M059J (cell line): ENCODE results near the gene ANKRD13D. TPM values are rescaled to one million over a fixed set of nuclear protein-coding genes. Genes with fewer than 3 reads are reported as not detected.

Source experiments
- DNase-seq: peaks from one replicate; pipeline ENCODE4 v3.0.0-alpha.2; 2012; ENCODE audit warnings: low read depth
- total RNA-seq: library from RNA; depleted of rRNA; stranded (reverse); fragments of >200 nt; shearing (Covaris generic); gene quantifications from 2 replicates; pipeline ENCODE4 v1.2.3, GENCODE V29; 2014

ANKRD13D gene
- total RNA-seq, 1 experiment from 2014 or later = 14.9 TPM

DNA sequence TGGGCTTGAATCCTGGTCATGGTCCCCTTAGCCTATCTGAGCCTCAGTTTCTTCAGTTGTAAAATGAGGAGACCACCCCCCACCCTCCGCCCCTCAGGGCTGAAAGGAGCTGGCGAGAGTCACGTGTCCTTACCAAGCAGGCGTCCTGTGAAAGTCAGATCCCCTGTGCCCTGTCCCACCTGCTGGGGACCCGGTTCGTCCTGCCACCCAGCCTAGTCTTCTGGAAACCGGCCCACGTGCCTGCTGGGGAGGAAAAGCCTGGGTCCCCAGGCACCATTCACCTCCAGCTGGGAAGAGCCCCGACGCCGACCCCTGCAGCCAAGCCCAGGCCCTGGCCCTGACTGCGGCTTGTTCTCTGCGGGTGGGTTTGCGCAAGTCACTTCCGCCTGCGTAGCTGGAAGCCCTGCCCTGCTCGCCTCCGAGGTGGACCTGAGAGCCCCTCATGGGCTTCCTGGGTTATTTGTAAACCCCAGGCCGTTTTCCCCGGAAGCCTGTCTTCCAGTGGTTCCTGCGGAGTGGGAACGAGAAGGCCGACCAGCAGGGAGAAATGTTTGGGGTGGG lies 13.5 kb downstream of the ANKRD13D start:
- DNase-seq = no peak

DNA sequence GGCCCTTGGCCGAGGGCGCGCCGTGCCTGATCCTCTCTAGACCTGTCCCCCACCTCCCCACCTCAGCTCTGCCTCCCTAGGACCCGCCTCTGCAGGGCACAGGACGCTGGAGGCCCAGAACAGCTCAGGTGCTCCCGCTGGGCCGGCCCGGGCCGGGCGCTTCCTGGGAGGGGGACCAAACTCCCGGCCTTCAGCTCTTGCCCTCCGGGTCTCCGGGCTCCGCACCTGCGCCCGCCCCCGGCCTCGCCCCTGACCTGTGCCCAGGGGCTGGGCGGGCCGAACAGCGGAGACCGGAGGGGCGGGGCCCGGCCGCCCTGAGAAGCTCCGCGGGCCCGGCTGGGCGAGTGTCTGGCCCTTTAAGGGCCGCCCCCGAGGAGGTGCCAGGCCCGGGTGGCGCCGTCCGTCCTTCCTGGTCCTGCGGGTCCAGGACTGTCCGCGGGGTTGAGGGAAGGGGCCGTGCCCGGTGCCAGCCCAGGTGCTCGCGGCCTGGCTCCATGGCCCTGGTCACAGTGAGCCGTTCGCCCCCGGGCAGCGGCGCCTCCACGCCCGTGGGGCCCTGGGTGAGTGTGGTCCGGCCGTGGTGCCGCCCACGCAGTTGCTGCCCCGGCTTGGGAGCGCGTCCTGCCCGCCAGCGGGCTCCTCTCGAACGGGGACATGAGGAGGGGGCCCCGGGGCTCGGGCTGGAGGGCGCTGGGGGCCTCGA lies 14.2 kb downstream of the ANKRD13D start, which contains the start of gene SSH3:
Gene SSH3, plus strand, starts transcription at position 399 of the 703 bp plus-strand sequence. Its CDS starts 96 bp downstream, at position 495.
- DNase-seq = peak; percentile 72

DNA sequence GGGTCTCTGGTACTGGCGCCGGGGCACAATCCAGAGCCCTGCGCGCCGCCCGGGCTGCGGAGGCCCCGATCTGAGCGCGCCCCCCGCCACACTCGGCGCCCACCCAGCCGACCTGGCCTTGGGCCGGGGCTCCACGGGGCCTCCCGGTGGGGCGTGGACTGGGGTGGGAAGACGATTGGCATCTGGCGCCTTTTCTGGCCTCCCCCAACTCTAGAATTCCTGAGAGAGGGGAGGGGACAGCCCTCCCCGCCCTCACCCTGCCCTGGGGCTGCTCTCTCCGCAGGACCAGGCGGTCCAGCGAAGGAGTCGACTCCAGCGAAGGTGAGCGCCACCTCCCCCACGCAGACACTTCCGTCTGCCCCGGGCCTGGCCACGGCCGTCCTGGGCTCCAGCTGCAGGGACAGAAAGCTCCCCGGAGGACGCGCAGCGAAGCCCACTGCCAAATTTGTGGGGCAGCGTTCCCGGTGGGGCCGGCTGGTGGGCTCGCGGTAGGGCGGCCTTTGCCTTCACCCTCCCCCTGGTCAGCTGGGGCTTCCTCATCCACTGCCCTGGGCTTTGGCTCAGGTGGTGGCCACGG lies 14.8 kb downstream of the ANKRD13D start:
- DNase-seq = peak; percentile 45

DNA sequence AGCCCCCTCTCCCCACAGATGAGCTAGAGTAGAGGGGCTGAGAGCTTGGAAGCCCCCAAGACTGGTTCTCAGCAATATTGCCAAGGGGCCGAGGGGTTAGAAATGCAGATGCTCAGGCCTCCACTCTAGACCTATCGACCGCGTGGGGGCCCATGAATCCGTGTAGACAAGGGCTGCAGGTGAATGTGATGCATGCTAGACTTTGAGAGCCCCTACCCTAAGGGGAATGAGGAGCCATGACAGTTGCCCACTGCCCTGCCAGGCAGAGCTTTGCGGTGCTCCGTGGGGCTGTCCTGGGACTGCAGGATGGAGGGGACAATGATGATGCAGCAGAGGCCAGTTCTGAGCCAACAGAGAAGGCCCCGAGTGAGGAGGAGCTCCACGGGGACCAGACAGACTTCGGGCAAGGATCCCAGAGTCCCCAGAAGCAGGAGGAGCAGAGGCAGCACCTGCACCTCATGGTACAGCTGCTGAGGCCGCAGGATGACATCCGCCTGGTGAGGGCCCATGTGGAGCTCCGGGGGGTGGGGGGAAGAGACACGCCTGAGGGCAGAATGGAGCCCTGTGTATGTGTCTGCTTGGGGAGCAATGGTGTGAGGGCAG lies 15.5 kb downstream of the ANKRD13D start:
- DNase-seq = no peak

DNA sequence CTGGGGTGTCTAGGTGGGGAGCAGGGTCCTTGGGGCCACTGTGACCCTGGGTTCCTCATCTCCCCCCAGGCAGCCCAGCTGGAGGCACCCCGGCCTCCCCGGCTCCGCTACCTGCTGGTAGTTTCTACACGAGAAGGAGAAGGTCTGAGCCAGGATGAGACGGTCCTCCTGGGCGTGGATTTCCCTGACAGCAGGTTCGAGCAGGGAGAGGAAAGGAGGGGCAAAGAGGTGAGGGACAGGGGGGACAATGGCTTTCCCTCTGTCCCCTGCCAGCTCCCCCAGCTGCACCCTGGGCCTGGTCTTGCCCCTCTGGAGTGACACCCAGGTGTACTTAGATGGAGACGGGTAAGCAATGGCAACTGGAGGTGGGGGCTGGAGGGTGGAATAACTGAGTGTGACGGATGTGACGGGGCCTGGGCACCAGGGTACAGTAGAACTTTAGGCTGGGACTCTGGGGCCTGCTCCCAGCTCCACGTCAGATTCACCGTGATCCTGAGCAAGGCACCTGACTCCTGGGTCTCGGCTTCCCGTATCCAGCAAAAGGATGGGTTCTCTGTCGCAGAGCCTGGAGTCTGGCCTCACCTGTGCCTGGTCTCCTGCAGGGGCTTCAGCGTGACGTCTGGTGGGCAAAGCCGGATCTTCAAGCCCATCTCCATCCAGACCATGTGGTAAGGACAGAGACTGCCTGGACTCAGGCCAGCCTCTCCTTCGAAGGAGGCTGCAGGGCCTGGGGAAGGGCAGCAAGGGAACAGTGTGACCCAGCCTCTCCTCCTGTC lies 17.9 kb downstream of the ANKRD13D start:
- no peak for DNase-seq

DNA sequence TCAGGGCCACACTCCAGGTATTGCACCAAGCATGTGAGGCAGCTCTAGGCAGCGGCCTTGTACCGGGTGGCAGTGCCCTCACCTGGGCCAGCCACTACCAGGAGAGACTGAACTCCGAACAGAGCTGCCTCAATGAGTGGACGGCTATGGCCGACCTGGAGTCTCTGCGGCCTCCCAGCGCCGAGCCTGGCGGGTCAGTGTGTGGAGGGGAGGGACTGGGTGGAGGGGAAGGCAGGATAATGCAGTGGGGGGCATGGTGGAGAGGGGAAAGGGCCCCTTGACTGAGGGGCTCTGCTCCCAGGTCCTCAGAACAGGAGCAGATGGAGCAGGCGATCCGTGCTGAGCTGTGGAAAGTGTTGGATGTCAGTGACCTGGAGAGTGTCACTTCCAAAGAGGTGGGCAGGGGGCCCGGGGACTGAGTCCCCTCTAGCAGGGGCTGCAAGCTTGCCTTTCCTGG lies 18.5 kb downstream of the ANKRD13D start:
- no peak for DNase-seq

DNA sequence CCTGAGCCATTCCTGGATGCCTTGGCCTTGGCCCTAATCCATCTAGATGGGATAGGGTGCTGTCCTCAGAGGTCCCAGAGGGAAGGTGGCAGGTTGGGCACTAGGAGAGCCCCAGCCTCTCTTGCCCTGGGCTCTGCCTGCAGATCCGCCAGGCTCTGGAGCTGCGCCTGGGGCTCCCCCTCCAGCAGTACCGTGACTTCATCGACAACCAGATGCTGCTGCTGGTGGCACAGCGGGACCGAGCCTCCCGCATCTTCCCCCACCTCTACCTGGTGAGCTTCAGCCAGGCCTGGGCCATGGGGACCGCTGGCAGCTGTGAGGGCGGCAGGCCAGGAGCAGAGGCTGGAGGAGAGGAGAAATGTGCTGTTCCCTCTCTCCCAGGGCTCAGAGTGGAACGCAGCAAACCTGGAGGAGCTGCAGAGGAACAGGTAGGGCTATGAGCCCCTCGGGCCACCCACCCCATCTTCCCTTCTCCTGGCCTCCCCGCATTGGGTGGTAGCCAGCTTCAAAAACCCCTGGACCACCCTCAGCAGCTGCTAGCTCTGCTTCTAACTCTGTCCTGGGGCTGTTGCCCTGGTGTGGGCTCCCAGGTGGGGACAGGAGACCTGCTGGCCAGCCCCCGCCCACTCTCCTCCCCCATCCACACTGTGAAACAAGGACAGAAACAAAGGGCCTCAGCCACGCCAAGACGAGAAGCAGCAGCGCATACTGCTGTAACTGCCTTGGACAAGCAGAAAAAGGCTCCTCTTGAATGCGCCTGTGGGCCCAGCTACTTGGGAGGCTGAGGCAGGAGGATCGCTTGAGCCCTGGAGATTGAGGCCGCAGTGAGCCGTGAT lies 19.1 kb downstream of the ANKRD13D start:
- DNase-seq = no peak

DNA sequence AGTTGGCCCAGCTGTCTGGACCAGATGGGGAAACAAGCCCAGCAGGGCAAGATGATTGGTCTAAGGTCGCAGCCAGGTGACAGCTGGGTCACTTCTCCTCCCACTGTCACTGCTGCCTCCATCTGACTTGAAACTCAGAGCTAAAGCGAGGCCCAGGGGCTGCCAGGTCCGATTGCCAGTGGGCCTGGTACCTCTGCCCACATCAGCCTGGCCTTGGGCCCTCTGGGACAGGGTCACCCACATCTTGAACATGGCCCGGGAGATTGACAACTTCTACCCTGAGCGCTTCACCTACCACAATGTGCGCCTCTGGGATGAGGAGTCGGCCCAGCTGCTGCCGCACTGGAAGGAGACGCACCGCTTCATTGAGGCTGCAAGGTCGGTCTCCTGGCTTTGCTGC lies 20.1 kb downstream of the ANKRD13D start:
- no peak for DNase-seq

DNA sequence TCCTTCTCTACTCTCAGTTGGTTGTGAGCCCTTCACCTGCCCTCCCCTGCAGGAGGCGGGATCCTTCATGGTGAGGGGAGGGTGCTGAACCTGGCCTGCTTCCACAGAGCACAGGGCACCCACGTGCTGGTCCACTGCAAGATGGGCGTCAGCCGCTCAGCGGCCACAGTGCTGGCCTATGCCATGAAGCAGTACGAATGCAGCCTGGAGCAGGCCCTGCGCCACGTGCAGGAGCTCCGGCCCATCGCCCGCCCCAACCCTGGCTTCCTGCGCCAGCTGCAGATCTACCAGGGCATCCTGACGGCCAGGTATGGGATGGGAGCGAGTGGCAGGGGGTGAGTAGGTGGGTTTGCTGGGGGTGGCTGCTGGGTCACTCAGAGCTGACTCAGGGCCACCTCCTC lies 20.6 kb downstream of the ANKRD13D start:
- no peak for DNase-seq

DNA sequence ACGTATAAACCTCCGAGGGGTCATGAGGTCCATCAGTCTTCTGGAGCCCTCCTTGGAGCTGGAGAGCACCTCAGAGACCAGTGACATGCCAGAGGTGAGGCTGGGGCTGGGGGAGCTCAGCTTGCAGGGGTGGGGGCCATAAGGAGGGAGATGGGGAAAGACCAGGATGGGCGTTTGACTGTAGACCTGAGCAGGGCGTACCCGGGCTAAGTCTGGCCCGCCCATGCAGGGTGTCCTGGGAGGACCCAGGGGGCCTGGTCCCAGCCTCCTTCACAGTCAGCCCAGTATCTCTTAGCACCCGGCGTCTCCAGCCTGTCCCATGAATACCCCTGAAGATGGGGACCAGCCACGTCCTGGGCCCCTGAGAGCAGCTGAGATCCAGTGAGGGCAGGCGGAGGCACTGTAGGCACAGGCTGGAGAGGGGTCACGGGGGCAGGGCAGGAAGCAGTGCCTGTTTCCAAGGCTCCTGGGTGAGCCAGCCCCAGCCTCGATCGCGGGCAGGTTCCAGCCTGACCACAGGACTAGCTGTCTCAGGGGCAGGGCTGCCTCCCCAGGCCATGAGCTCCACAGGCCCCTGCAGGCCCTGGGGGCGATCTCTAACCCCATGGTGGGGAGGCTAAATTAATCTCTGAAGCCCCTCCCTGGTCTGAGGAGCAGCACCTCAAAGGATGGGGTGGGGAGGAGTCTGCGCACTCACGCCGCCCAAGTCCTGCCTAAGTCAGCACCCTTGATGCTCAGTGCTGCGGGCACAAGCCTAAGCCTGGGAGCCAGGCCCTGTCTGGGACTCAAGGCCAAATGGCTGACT lies 21.3 kb downstream of the ANKRD13D start:
- DNase-seq = no peak

DNA sequence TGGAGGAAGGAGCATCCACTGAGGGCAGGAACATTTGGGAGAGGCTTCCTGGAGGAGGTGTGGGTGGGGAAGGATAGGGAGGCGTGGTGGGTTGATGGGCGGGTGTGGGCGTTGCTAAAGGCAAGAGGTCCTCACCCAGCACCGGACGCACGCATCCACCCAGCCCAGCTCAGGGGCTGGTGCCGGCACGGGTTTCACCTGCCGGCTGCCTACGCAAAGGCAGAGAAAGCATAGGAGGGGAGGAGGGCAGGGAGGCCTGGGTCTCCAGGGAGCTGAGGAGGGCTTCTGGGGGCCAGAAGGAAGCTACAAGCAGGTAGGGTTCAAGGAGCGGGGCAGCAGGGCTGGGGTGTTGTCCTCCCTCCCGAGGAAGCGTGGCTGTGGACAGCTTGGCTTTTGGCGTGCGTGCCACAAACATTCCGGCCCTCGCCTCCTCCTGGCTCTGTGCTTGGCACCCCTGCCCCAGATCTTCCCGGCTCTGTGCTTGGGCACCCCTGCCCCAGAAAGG lies 22.0 kb downstream of the ANKRD13D start:
- no peak for DNase-seq

DNA sequence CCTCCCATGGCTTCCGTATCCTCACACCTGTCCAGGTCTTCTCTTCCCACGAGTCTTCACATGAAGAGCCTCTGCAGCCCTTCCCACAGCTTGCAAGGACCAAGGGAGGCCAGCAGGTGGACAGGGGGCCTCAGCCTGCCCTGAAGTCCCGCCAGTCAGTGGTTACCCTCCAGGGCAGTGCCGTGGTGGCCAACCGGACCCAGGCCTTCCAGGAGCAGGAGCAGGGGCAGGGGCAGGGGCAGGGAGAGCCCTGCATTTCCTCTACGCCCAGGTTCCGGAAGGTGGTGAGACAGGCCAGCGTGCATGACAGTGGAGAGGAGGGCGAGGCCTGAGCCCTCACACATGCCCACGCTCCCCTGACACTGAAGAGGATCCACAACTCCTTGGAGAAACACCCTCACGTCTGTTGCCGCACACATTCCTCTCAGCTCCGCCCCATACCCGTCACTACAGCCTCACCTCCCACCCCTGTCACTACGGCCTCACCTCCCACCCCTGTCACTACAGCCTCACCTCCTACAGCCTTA lies 22.5 kb downstream of the ANKRD13D start:
- DNase-seq = no peak

DNA sequence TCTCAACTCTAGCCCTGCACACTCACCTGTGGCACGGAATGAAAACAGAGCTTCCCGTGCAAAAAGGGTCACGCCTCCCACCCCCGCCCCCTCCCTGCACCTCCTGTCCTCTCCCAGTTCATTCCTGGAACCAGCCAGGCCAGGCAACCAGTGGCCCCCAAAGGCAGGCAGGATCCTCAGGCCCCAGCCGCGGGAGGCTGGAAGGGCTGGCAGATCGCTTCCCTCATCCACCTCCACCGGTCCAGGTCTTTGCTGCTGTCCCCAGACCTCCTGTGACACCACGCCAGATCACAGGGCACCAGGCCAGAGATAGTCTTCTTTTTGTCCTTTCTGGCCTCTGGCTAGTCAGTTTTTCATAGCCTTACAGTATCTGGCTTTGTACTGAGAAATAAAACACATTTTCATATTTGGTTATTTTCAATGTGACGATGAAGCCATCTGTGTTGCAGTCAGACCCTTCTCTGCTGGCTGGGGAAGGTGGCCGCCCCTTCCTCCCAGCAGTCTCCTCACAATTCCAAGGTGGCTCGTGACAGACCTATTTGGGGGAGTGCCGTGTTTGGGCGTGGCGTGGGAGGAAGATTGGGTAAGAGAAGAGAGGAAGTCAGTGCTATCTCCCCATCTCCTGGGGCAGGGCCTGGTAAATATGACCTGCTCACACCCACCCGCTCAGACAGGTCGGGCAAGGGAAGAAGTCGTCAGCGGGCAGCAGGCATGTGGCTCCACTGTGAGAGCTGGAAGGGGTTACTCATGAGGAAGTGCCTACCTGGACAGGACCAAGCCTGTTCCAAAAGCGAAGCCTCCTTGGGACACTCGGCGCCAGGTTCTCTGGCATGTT lies 23.3 kb downstream of the ANKRD13D start:
- no peak for DNase-seq

DNA sequence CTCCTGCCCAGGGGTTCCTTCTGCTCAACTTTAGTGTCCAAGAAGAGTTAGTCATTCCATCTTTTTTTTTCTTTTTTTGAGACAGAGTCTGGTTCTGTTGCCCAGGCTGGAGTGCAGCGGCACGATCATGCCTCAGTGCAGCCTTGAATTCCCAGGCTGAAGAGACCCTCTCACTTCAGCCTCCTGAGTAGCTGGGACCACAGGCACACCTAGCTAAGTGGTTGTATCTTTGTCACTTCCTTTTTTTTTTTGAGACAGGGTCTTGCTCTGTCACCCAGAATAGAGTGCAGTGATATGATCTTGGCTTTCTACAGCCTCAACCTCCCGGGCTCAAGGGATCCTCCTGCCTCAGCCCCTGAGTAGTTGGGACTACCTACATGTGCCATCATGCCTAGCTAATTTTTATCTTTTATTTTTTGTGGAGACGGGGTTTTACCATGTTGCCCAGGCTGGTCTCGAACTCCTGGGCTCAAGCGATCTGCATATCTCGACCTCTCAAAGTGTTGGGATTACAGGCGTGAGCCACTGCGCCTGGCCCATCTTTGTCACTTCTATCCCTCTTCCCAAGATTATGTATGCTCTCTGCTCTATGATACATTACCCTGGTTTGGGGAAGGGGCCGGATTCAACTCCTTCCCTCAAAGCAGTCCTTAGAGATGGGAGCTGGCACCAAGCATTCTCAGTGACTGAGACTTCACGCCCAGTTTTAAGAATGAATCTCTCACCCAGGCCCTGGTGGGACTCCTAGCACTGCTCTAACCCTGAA lies 24.2 kb downstream of the ANKRD13D start:
- DNase-seq = no peak

DNA sequence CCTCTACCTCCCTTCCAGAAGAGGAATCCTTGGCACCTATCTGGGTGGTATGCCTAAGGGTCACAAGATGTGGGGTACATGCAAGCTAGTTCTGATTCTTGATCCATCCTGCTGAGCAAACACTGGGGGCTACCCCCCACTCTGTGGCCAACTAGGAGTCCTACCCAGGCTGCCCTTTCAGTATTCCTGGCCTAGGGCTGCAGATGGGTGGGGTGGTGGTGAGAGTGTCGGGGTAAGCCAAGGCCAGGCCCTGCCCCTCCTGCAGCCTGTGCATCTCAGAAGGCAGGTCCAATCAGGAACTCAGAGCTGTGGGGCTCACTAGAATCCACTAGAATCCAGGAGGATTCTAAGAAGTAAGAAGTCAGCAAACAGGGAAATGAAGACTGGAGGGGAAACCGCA lies 25.1 kb downstream of the ANKRD13D start:
- no peak for DNase-seq

DNA sequence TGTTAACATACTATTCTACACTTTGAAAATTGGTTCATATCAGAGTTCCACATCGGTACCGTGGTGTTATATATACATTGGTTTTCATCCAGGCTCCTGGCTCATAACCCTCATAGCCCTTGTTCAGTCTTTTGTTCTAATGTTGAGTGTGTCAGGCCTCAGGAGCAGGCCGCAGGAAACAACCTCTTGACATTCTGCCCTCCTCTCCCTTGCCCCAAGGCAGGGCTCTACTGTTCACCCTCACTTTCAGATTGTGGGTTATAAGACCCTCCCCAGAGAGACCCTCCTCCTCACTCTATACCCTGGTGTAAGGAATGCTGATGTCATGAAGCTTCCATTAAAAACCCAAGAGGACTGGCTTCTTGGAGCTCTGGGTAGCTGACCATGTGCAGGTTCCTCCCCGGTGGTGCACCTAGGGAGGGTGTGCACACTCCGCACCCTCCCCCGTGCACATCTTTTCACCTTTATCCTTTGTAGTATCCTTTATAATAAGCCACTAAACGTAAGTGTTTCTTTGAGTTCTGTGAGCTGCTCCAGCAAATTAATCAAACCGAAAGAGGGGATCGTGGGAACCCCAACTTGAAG lies 26.3 kb downstream of the ANKRD13D start:
- DNase-seq = no peak

DNA sequence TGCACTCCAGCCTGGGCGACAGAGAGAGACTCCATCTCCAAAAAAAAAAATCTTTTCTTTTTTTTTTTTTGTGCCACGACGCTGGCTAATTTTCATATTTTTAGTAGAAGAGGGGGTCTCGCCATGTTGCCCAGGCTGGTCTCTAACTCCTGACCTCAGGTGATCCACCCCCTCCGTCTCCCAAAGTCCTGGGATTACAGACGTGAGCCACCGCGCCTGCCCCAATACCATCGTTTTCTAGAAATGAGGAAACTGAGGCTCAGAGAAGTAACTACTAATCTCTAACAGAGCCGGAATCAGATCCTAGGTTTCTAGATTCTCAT lies 27.7 kb downstream of the ANKRD13D start:
- no peak for DNase-seq
